A673 (cell line): ENCODE data around the gene DENND1A.

Experiments used
- CTCF ChIP-seq: fragments of 300-800, 200-600 bp; sonication (generic); conservative IDR thresholded peaks from 2 replicates; pipeline ENCODE4 v1.5.1; 2017; ENCODE audit warnings: low read depth, mild to moderate bottlenecking, antibody characterized with exemption, low read length, moderate library complexity, mixed read lengths
- EZH2 ChIP-seq: fragments of 200-600 bp; sonication (generic); IDR thresholded peaks from 2 replicates; pipeline ENCODE4 v1.6.1; 2017; ENCODE audit warnings: borderline replicate concordance, low read depth, mild to moderate bottlenecking, mixed read lengths, antibody characterized with exemption, low read length; ENCODE audit not compliant: poor library complexity, severe bottlenecking

GRCh38 chr9:123871781-123872180 lies 58.1 kb downstream of the DENND1A start:
- TF ChIP-seq CTCF (no peak), EZH2 (no peak)
